GM19438 (cell line): ENCODE results near the gene EVX1.

Experiments used
- ATAC-seq: cut with Tn5 transposase; IDR thresholded peaks from one replicate; pipeline ENCODE4 v1.9.1; 2021; ENCODE audit warnings: low read depth; ENCODE audit not compliant: unreplicated experiment

The EVX1 gene

DNA sequence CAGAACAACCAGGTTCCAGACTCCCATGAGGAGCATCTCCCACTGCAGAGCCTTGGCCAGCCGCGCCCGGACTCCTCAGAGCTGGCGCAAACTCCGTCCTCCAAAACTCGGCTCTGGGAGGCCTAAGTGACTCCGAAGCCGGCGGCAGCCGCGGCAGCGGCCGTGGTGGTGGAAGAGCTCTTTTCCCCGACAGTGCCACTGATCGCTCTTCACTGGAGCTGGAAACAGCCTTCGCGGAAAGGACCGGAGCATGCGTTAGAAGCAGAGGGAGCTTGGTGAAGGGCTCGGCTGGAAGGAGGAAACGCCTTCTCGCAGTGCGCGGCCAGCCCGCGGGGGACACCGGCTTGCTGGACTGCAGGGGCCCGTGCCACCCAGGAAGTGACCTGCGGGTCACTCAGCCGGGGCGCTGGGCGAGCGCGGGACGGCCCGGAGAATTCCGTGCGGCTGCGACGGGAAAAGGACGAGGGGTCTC lies 37.7 kb upstream of the EVX1 start:
- no peak for ATAC-seq

DNA sequence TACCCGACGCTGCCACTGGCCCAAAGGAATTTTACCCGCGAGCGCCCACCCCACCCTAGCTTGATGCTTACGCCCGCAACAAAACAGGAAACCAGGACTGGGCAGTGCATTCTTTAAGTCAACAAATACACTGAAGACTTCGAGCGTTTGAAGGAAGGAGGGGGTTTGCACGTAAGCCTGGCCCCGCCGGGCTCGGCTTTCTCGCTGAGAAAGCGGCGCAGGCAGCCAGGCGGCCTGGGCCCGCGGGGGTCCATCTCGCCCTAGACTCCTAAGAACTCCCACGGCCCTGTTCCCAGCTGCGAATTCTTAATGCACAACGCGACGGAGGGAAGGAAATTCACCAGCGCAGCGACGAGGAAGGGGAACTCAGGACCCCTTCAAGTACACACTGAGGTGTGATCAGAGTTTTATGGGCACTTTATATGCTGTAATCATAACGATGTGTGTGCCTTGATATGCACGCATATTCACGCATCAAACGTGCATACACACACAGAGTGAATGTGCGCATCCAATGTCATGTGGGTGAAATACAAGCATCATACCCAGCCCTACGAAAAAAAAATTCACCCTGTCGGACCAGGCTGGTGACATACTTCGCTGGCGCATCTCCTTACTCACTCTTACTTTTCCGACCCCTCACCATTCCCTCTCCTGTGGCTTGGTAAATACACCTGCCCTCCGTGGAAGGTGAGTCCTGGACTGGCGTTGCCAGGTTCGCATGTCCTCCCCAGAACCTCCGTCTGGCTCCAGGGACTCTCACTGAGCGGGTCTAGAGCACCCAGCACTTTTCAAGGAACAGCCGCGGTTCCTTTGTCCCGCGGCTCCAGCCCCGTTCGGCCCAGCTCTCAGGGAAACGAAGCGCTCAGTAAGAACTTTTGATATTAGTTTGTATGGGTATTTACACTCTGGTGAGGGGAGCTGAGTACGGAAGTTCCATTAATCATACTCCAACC lies 37.0 kb upstream of the EVX1 start:
- no peak for ATAC-seq

DNA sequence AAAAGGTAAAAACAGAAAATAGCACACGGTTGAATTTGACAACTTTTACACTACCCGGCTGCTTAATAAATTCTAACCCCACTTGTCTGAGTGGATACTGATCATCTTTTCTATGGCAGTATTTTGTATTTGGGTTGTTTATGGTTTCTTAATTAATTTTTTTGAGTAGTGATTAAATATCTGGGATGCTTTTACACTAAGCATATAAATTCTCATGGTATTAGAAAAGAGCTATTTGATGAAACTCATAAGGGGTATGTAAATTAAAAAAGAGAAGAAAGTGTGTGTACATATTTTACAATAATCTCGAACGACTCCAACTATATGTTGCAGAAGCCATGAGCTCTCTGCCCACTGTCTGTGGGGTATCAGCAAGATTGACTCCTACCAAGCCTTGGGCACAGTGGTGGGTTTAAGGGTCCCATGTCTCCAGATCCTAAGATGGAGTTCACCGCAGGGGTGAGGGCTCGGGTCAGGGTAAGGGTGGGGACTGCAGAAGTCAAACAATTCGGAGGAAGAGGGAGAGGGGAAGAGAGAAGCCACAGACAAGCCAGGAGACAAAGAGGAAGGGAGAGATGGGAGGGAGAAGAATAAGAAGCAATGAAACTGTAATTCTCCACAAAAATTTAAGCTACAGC lies 35.1 kb upstream of the EVX1 start:
- no peak for ATAC-seq

DNA sequence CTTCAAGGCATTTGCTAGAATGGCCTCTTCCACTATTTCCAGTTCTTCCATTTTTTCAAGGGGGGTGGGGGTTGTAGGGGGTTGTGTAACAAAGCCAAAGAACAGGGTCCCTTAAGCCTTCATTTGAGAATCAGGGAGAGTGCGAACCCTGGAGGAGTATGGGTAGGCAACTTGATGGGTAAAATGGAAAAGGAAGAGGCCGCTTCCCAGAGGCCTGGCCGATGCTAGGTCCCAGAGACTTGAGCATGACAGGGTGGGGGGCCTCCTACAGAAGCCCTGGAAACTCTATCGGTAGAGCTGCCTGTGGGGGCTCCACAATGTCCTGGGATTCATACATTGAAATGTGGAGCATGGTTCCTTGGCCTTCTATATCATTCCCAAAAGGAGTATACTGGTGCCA lies 33.6 kb upstream of the EVX1 start:
- ATAC-seq, result no peak

DNA sequence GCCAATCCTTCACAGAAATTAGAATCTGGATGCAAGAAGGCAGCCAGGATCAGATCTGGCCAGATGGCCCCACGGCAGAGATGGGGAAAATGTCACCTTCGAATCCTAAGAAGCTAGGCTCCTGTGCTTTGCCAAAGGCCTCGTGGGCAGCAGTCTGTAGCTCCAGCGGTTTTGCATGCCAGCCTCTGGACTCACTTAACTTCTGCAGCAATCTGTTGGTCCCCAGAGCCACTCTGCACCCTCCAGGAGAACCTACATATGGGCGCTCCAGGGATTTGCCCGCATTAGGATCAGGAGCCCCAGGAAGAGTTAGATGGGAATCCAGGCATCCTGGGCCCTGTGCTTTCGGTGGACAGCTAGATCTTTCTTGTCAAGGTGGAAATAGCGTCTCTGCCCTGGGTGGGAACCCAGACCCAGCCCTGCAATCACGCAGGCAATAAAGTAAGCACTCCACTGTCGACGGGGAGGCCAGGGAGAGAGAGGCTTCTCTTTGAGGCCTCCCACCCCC lies 32.6 kb upstream of the EVX1 start:
- ATAC-seq, result no peak

DNA sequence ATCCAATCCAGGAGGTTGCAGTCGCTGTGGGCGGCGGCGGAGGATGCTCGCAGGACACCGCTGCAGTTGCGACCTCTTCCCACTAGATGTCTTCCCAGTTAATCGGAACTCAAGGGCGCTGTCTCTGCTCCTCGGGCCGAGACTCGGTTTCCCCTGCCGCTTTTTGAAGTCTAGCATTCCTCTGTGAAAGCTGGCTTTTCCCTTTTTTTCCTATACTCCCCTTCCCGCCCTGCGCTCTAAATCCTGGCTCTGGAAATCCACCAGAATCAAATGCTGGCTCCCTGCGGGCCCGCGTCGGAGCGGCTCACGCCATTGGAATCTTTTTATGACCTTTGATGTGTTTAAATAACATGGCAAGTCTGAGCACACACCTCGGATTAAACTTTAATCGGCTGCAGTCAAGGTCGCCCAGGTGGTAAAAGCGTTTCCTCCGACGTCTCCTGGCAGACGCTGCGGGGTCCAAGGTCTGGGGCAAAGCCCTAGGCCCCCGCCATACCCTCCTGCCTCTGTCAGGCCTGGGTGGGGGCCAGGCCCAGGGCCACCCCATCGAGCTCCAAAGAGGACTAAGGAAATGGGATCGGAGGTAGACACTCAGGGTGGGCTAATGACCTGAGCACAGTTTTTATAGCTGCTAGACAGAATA lies 32.0 kb upstream of the EVX1 start:
- no peak for ATAC-seq

DNA sequence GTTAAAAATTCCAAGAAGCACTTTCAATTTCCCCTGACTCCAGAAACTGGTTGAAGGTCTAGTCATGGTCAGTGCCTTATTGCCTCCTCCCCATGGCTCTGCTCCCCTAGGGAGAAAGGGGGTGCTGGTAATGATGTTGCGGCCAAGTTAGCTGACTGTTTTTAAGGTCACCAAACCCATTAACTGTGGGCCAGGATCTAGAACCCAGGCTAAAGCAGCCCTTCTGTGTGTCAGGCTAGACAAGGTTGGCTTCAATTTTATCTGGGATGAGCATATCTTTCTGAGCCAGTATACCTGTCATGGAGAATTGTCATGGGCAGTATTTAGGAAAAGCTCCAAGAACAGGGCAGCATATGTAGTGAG lies 31.5 kb upstream of the EVX1 start:
- no peak for ATAC-seq

DNA sequence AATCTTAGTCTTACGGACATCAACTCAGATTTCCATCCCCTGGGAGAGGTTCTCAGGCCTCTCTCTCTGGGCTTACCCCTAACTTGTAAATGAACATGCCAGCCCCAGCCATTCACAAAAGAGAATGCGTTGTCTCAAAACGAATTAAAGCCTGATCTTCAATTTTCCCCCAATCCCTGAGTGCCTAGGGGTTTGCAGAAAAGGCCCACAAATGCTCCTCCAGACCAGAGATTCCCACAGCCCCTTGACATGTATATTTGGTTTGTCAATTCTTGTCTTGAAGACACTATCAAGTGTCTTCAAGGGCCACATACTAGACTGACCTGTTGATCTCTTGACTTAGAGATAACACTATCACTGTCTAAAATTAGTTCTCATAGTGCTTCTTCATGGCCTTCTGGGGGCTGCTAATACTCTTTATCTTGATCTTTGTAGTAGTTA lies 30.8 kb upstream of the EVX1 start:
- no peak for ATAC-seq

DNA sequence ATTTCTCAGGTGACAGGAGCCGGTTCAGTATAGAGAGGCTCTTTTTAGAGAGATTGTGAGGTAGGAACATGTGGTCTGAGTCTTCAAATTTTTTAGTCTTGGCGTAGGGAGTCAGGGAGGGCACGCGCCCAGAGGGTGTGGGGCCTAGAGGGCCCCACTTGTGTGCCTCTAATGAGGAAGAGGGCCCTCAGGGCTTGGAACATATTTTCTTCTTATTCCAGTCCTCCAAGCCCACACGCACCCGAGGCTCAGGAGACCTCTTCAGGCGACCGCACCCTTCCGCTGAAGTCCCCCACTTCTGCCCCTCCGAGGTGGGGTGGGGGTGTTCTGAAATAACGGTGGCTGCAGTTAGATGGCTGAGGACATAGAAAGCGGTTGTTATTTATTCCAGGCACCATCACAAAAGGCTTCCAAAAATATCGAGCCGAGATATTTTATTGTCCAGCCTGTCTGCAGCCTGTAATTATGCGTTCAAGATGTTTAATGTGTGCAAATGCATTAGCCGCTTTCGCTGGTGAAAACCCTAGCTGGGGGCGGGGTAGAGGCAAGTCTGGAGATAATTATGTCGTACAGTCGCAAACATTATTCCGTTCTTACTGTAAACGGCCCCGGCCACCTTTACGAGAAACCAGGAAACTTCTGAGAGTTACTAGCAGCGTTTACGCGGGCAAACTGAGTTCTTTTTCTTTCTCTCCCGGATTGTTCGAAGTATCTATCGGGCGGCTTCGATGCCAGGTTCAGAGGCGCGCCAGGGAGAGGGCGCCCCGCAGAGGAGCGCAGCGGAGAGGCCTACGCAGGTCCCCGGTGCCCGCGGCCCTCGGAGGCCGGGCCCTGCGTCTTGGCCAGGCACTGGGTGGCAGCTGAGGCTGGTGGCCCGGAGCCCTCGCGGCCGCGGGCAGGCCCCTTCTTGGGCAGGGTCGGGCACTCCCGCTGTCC lies 29.8 kb upstream of the EVX1 start:
- ATAC-seq, result no peak

DNA sequence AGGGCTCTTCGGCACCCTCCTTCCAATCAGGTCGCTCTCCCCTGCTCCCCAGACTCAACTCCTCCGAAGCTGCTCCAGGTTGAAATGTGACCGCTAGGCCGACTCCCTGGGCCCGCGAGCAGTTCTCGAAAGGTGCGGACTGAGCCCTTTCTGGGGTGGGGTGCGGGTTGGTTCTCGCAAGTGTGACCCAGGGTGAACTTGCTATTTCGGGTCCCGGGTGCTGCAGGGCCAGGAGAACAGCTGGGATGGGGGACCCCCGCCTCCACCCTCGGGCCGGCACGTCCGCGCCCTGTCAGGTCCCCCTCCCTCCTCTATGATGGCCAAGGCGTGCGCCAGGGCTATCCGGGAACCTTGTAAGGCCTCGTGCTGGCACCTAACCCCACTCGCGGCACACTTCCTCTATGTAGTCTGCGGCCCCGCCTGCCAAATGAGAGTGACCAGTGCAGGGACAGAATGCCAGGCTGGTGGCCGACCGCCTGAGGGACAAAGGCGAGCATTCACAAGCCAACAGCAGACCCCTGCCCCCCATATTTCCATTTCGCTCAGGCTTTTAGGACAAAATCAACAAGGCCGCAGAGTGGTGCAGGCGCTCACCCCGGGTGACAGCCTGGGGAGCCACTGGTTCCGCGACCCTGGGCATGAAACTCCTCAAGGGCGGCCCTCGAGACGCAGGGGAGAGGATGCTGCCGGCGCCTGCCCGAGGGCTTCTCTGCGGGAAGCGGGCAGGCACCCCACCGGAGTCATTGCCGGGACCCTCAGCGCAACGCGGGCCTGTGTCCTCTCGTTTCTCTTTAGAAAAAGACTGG lies 29.0 kb upstream of the EVX1 start:
- no peak for ATAC-seq

DNA sequence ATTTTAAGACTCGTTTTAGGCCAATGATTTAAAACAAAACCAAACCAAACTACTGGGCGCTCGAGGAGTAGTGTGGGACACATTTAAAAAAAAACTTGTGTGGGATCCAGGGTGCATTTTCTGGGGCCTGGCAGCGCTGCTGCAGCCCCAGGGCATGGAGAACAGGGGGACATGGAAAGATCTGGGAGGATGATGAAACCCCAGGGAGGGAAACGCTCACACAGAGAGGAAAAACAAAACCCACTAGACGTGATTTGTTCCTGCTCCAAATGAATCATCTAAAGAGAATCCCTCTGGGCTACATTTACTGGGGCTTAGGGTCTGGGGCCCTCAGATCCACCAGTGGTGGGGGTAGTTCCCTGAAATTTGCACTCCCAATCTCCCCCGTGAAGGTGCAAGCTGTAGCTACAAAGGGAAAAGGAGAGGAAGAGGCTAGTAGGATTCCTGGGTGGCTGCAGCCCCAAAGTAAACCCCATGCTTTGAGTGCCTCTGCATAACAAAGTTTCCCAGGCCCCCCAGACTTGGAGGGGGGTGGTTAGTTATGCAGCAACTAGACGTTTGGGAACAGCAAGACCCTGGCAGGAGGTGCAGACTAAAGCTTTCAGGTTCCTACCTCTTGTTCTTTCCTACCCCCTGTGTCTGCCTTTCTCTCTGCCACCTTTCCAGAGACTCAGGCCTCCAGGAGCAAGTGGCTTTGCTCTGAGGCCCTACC lies 28.2 kb upstream of the EVX1 start:
- ATAC-seq, result no peak

DNA sequence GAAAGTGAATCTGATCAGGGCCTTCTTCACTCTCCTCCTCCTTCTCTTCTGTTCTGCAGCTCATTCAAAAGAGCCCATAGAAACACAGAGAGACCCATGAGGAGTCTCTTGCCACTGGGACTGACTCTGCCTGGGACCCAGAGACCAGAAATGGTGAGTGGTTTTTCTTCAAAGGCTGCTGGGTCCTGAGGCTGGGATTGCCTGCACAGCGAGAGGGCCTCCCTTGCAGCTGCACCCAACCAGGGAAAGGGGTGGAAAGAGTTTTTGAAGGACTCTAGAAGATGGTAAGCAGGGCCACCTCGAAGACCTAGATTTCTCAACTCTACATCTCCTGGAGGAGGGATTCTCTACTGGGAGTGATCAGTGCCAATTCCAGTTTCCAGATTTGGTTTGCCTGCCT lies 27.2 kb upstream of the EVX1 start:
- no peak for ATAC-seq

DNA sequence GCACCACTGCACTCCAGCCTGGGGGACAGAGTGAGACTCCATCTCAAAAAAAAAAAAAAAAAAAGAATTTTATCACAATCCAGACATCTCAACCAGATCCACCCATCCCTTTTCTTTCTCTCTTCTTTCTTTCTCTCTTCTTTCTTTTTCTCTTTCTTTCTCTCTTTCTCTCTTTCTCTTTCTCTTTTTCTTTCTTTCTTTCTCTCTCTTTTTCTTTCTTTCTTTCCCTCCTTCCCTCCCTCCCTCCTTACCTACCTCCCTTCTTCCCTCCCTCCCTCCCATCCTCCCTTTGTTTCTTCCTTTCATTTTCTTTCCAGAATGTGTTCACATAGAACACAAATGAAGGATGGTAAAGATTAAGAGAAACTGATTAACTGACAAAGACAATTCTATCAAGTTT lies 24.7 kb upstream of the EVX1 start:
- ATAC-seq, result no peak

DNA sequence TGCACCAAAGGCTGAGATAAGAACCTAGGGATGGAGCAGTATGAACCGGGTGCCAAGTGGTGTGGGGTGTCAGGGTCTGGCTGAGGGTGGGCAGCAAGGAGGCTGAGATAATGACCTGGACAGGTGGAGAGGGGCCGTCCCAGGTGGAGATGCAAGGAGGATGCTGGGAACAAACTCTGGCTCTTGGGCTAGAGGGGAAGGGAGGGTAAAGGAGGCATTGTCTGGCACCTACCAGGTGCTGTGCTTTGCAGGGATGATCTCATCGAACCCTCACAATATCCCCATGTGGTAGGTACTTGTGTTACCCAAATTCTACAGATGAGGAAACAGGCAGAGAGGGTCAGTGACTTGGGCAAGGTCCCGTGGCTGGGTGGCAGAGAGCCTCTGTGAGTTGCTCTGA lies 22.8 kb upstream of the EVX1 start:
- no peak for ATAC-seq

DNA sequence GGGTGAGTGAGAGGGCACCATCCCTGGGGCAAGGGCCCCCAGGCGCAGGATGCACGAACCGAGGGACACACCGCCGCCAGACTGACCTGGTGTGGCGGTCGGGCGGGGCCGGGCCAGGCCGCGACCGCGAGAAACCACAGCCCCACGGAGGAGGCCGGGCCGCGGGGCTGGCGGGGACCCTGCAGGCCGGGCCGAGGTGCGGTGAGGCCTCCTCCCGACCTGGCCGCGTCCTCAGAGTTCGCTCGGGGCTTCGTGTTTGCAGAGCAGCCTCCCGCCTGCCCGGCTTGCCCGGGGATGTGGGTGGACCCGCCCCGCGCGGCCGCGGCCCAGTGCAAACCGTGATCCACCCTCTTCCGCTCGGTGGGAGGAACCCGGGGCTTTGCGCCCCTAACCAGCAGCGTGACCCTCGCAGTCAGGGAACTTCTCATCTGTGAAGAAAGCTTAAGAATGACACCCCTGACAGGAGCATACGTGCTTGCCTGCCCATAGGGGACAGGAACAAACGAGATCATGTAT lies 22.1 kb upstream of the EVX1 start:
- no peak for ATAC-seq

DNA sequence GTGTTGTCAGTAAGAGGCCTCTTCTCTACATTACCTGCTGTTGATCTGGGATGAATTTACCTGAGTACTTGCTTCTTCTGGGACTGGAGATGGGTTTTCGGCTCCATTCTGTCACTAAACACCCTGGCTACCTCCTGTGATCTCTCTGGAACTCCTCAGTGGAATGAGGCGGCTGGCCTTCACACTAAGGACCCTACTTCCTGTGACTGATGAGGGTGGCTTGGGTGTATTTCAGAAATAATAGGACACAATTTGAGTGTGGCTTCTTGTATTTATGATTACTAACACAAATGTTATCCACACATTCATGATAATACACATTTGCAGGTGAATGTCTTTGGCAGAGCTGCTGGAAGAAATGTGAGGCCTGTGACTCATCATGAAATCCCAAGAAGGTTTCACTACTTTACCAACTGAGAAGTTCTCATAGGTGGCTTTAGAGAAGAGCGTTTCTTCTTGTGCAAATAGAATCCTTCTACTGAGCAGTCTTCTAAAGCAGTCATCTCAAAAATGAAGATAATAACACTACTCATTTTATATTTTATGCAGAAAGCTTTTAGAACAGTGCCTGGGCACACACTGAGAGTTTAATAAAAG lies 21.3 kb upstream of the EVX1 start:
- ATAC-seq, result no peak

DNA sequence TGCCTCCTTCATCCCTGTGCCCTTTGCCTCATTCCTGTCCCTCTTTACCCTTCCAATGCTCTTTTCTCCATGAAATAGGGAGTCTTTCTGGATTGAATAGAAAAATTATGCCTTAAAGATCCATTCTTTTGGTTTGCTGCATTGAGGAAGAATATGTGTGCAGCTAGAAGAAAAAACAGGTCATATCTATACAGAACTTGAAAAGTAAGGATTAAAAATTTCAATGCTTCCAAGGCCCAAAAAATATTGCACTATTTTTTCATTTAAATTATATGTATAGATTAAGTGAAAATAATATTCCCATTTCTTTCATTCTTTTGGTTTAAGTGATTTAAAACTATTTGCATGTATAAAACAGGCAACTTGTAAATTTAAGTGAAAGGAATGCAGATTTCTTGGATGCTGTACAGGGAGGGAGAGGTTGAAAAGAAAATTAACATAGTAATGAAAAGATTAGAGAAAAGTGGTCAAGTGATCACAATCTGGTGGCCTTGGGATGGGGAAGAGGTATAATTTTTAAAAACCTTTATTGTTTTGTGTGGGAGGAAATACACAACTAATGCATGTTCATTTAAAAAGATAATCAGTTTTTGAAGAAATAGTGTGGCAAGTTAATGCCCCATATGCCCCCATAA lies 18.5 kb upstream of the EVX1 start:
- ATAC-seq, result no peak
